HUES64 (cell line): ENCODE measurements around the gene DGKB. TPM values are rescaled to one million over a fixed set of nuclear protein-coding genes. Genes with fewer than 3 reads are reported as not detected.

Source experiments
- H3K27ac ChIP-seq: 2 replicates; pipeline ENCODE4 v1.7.0; 2013; ENCODE audit warnings: low read depth, low read length, inconsistent platforms
- H3K27me3 ChIP-seq: 2 replicates; pipeline ENCODE4 v1.6.1; 2013; ENCODE audit warnings: mild to moderate bottlenecking, low read length; ENCODE audit not compliant: insufficient read depth
- H3K36me3 ChIP-seq: 2 replicates; pipeline ENCODE4 v1.6.1; 2013; ENCODE audit warnings: mild to moderate bottlenecking, low read length; ENCODE audit not compliant: insufficient read depth
- H3K4me1 ChIP-seq: 2 replicates; pipeline ENCODE4 v1.6.1; 2013; ENCODE audit warnings: mild to moderate bottlenecking, low read length, moderate library complexity; ENCODE audit not compliant: insufficient read depth
- H3K4me3 ChIP-seq: 2 replicates; pipeline ENCODE4 v1.5.1; 2013; ENCODE audit warnings: mild to moderate bottlenecking, low read length, moderate library complexity
- H3K9ac ChIP-seq: 2 replicates; pipeline ENCODE4 v1.6.1; 2013; ENCODE audit warnings: mild to moderate bottlenecking, low read depth, low read length
- H3K9me3 ChIP-seq: 2 replicates; pipeline ENCODE4 v1.6.1; 2013; ENCODE audit warnings: low read depth, low read length; ENCODE audit not compliant: insufficient read depth
- WGBS: fragments of 150-250, 120-280 bp; methylation state at CpG from one replicate; pipeline ENCODE4 v1.1.7; 2013; ENCODE audit warnings: missing lambda C conversion rate; 5-methylcytosine and 5-hydroxymethylcytosine counted together
- polyA plus RNA-seq, 2 experiments: library from polyadenylated mRNA; stranded (reverse); fragments of 50-300 nt; gene quantifications; one replicate each; pipeline ENCODE4 v1.2.3, GENCODE V29; 2013

DGKB gene
- 0.25 TPM for polyA plus RNA-seq (2013, experiment 1 of 2)
- 0.89 TPM for polyA plus RNA-seq (2013, experiment 2 of 2)

- peaks cover 14% of the 10 kb centered on the region for H3K27me3 ChIP-seq
- H3K36me3 ChIP-seq = no peaks in the 10 kb centered on the region
- WGBS = 15% methylated on average over 16 of the region's 16 CpGs
- H3K9me3 ChIP-seq = no peaks in the 10 kb centered on the region
- H3K9ac ChIP-seq = peak within 1 kb of the TSS; percentile 49
- H3K4me3 ChIP-seq = peak within 1 kb of the TSS; percentile 64
- H3K27ac ChIP-seq = no peak within 1 kb of the TSS
- peaks cover 19% of the 10 kb centered on the region for H3K4me1 ChIP-seq
Observed at GRCh38 chr7:14902589-14903067, at the start of gene DGKB. DGKB (minus strand) TSS chr7:14902751.

- Histone ChIP-seq H3K9ac (no peak overlapping the region), H3K27ac (no peak overlapping the region), H3K4me3 (no peak overlapping the region), H3K9me3 (no peaks in the 10 kb centered on the region), H3K27me3 (no peaks in the 10 kb centered on the region), H3K4me1 (0 out of 2 replicates have a peak, but pooled peaks cover 4% of the 10 kb centered on the region), H3K36me3 (no peaks in the 10 kb centered on the region)
- WGBS = 100% methylated on average over 1 of the region's 4 CpGs
Observed at GRCh38 chr7:14950013-14950412, 47.5 kb upstream of the DGKB start.

GRCh38 chr7:14938181-14938580 is 35.6 kb upstream of the DGKB start:
- no peaks in the 10 kb centered on the region for H3K4me1 ChIP-seq
- H3K4me3 ChIP-seq = no peak overlapping the region
- no peak overlapping the region for H3K9ac ChIP-seq
- H3K27me3 ChIP-seq = no peaks in the 10 kb centered on the region
- H3K9me3 ChIP-seq = no peaks in the 10 kb centered on the region
- H3K36me3 ChIP-seq = no peaks in the 10 kb centered on the region
- H3K27ac ChIP-seq = no peak overlapping the region
- 60% methylated on average over 1 of the region's 1 CpG for WGBS

GRCh38 chr7:14937581-14937980 is 35.0 kb upstream of the DGKB start:
- H3K36me3 ChIP-seq = no peaks in the 10 kb centered on the region
- no peaks in the 10 kb centered on the region for H3K4me1 ChIP-seq
- no peak overlapping the region for H3K27ac ChIP-seq
- WGBS = no CpG with 5 or more reads among the region's 1 CpG
- H3K9me3 ChIP-seq = no peaks in the 10 kb centered on the region
- no peak overlapping the region for H3K9ac ChIP-seq
- no peaks in the 10 kb centered on the region for H3K27me3 ChIP-seq
- no peak overlapping the region for H3K4me3 ChIP-seq

- H3K4me3 ChIP-seq = no peak overlapping the region
- no peak overlapping the region for H3K27ac ChIP-seq
- no peaks in the 10 kb centered on the region for H3K27me3 ChIP-seq
- no peak overlapping the region for H3K9ac ChIP-seq
- no peaks in the 10 kb centered on the region for H3K9me3 ChIP-seq
- no peaks in the 10 kb centered on the region for H3K36me3 ChIP-seq
- 80% methylated on average over 5 of the region's 5 CpGs for WGBS
- H3K4me1 ChIP-seq = no peaks in the 10 kb centered on the region
Observed at GRCh38 chr7:14936554-14936953, 34.0 kb upstream of the DGKB start.

- 95% methylated on average over 3 of the region's 3 CpGs for WGBS
- Histone ChIP-seq H3K27me3 (no peaks in the 10 kb centered on the region), H3K9ac (no peak overlapping the region), H3K4me3 (no peak overlapping the region), H3K27ac (no peak overlapping the region), H3K36me3 (no peaks in the 10 kb centered on the region), H3K9me3 (no peaks in the 10 kb centered on the region), H3K4me1 (no peaks in the 10 kb centered on the region)
Observed at GRCh38 chr7:14934839-14935238, 32.3 kb upstream of the DGKB start.

GRCh38 chr7:14931511-14932215 is 29.1 kb upstream of the DGKB start:
- Histone ChIP-seq H3K9ac (no peak overlapping the region), H3K9me3 (no peaks in the 10 kb centered on the region), H3K36me3 (no peaks in the 10 kb centered on the region), H3K4me3 (no peak overlapping the region), H3K27ac (no peak overlapping the region), H3K4me1 (no peaks in the 10 kb centered on the region), H3K27me3 (no peaks in the 10 kb centered on the region)
- WGBS = 98% methylated on average over 4 of the region's 4 CpGs

GRCh38 chr7:14924398-14924797 is 21.8 kb upstream of the DGKB start:
- Histone ChIP-seq H3K27me3 (no peaks in the 10 kb centered on the region), H3K9me3 (no peaks in the 10 kb centered on the region), H3K36me3 (no peaks in the 10 kb centered on the region), H3K4me1 (no peaks in the 10 kb centered on the region), H3K27ac (no peak overlapping the region), H3K4me3 (no peak overlapping the region), H3K9ac (no peak overlapping the region)
- 76% methylated on average over 1 of the region's 1 CpG for WGBS

- Histone ChIP-seq H3K9ac (no peak overlapping the region), H3K4me3 (no peak overlapping the region), H3K27me3 (no peaks in the 10 kb centered on the region), H3K9me3 (no peaks in the 10 kb centered on the region), H3K27ac (no peak overlapping the region), H3K36me3 (no peaks in the 10 kb centered on the region), H3K4me1 (no peaks in the 10 kb centered on the region)
Observed at GRCh38 chr7:14911077-14911476, 8.5 kb upstream of the DGKB start.

GRCh38 chr7:14908697-14909096 is 6.1 kb upstream of the DGKB start:
- Histone ChIP-seq H3K27me3 (no peaks in the 10 kb centered on the region), H3K36me3 (no peaks in the 10 kb centered on the region), H3K4me1 (0 out of 2 replicates have a peak, but pooled peaks cover 4% of the 10 kb centered on the region), H3K27ac (no peak overlapping the region), H3K9me3 (no peaks in the 10 kb centered on the region), H3K4me3 (no peak overlapping the region), H3K9ac (no peak overlapping the region)

GRCh38 chr7:14905764-14906163 is 3.2 kb upstream of the DGKB start:
- Histone ChIP-seq H3K27ac (no peak overlapping the region), H3K4me3 (no peak overlapping the region), H3K4me1 (peaks cover 15% of the 10 kb centered on the region), H3K27me3 (peaks cover 14% of the 10 kb centered on the region), H3K9me3 (no peaks in the 10 kb centered on the region), H3K36me3 (no peaks in the 10 kb centered on the region), H3K9ac (no peak overlapping the region)
- 72% methylated on average over 4 of the region's 4 CpGs for WGBS

GRCh38 chr7:14900051-14900450 is 2.5 kb downstream of the DGKB start:
- Histone ChIP-seq H3K9ac (no peak overlapping the region), H3K27me3 (peaks cover 14% of the 10 kb centered on the region), H3K4me3 (no peak overlapping the region), H3K9me3 (no peaks in the 10 kb centered on the region), H3K27ac (no peak overlapping the region), H3K4me1 (peaks cover 15% of the 10 kb centered on the region), H3K36me3 (no peaks in the 10 kb centered on the region)
- WGBS = 88% methylated on average over 3 of the region's 4 CpGs
